Activated T-helper 1 cell treated with anti-CD3 and anti-CD28 coated beads, Interleukin-12 subunit alpha, Interleukin-12 subunit beta, Interleukin-2, Interleukin-4 antibody, amounts not matched to agents 30 ng/mL and 10 ng/mL and 1 ng/mL, durations not matched to agents 14 hours and 24 hours and 36 hours (primary cell): ENCODE results near the gene GPNMB. TPM values are rescaled to one million over a fixed set of nuclear protein-coding genes. Genes with fewer than 3 reads are reported as not detected.
"Not testable (repeated sequence)": the region's sequence is repeated elsewhere in the genome, so short reads cannot be mapped to it uniquely, and the experiment has no call there.

Experiments used
- DNase-seq: peaks from one replicate; pipeline ENCODE4 v3.0.0; 2021; ENCODE audit warnings: low spot score
- H3K27ac Mint-ChIP-seq: one replicate; pipeline ENCODE4 v1.8.0; 2021; ENCODE audit warnings: mild to moderate bottlenecking, mixed read lengths
- H3K27me3 Mint-ChIP-seq: one replicate; pipeline ENCODE4 v1.8.0; 2022; ENCODE audit warnings: mild to moderate bottlenecking, moderate library complexity, mixed read lengths; ENCODE audit not compliant: insufficient read depth
- H3K36me3 Mint-ChIP-seq: one replicate; pipeline ENCODE4 v1.8.0; 2021; ENCODE audit warnings: low read depth, mixed read lengths
- H3K4me1 Mint-ChIP-seq: one replicate; pipeline ENCODE4 v1.8.0; 2021; ENCODE audit warnings: low read depth, mixed read lengths
- H3K4me3 Mint-ChIP-seq: one replicate; pipeline ENCODE4 v1.8.0; 2021; ENCODE audit warnings: mild to moderate bottlenecking, moderate library complexity, mixed read lengths
- H3K9me3 Mint-ChIP-seq: one replicate; pipeline ENCODE4 v1.8.0; 2021; ENCODE audit warnings: mixed read lengths
- intact Hi-C: fragments of 100-400 bp; cut with micrococcal nuclease; formaldehyde crosslinking; loops from one replicate; pipeline ENCODE4 v1.15.1; 2024
- total RNA-seq: library from RNA; stranded (reverse); gene quantifications from 2 replicates; pipeline ENCODE4 v1.2.3, GENCODE V29; 2022

The GPNMB gene
- total RNA-seq, 1 donor from 2014 or later = 1.2 TPM

DNA sequence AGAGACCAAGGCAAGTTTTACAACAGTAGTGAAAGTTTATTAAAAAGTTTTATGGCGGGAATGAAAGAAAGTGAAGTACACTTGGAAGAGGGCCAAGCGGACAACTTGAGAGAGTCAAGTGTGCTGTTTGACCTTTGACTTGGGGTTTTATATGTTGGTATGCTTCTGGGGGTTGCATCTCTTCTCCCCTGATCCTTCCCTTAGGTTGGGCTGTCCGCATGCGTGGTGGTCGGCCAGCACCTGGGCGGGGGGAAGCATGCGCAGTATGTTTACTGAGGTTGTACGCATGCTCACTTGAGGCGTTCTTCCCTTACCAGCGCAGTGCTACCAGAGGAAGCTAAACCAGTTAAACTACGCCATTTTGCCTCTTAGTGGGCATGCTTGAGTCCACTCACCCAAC lies 32.8 kb upstream of the GPNMB start:
- H3K4me3 Mint-ChIP-seq = no peak overlapping the region
- intact Hi-C loops = no loop called here
- no peak for DNase-seq
- no peaks in the 10 kb centered on the region for H3K9me3 Mint-ChIP-seq
- H3K27me3 Mint-ChIP-seq = peaks cover 6% of the 10 kb centered on the region
- H3K4me1 Mint-ChIP-seq = no peaks in the 10 kb centered on the region
- H3K27ac Mint-ChIP-seq = no peak overlapping the region
- H3K36me3 Mint-ChIP-seq = no peaks in the 10 kb centered on the region

DNA sequence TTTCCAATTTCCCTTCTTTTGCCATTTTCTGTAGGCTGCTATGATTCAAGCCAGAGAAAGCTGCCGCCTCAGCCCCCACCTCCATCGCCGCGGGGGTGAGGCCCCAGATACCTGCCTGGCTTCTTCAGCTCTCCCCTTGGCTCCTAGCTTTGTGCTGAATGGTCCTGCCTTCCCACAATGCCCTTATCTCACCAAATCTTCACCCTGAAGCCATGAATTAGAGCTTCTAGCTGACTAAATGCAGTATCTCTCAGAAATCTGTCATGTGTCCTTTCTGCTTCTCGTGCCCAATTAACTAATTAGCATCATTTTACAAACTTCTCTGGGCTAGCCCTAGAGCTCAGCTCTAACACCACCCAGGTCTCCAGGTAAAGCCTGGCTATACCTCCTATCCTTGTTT lies 32.2 kb upstream of the GPNMB start:
- Mint-ChIP-seq H3K27ac (no peak overlapping the region), H3K4me3 (no peak overlapping the region), H3K36me3 (no peaks in the 10 kb centered on the region), H3K9me3 (no peaks in the 10 kb centered on the region), H3K4me1 (no peaks in the 10 kb centered on the region), H3K27me3 (peaks cover 12% of the 10 kb centered on the region)
- intact Hi-C loops = no loop called here
- no peak for DNase-seq

- no peak for DNase-seq
- no peaks in the 10 kb centered on the region for H3K4me1 Mint-ChIP-seq
- no peak overlapping the region for H3K27ac Mint-ChIP-seq
- intact Hi-C loops = no loop called here
- peaks cover 13% of the 10 kb centered on the region for H3K27me3 Mint-ChIP-seq
- no peaks in the 10 kb centered on the region for H3K36me3 Mint-ChIP-seq
- no peaks in the 10 kb centered on the region for H3K9me3 Mint-ChIP-seq
- no peak overlapping the region for H3K4me3 Mint-ChIP-seq
These were observed 31.6 kb upstream of the GPNMB start for GRCh38 chr7:23214938-23215337.

DNA sequence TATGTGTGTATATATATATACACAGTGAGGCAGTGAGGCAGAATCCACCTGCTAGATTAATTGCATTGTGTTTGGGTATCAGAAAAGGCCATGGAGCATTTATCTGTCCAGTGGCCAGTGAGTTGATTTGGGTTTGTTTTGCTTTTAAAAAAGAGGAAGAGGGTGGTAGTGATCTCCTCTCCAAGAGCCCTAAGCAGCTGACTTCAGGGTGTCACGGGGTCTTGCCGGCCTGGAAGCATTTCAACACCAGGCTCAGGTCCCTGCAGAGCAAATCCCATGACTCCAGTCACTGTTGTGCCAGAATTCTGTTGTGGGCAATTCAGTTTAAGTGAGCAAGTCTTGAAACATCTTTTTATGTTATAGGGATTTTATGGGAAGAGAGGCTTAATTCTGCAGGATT lies 30.6 kb upstream of the GPNMB start:
- DNase-seq = no peak
- no peaks in the 10 kb centered on the region for H3K9me3 Mint-ChIP-seq
- H3K27me3 Mint-ChIP-seq = peaks cover 13% of the 10 kb centered on the region
- intact Hi-C loops = no loop called here
- H3K4me1 Mint-ChIP-seq = no peaks in the 10 kb centered on the region
- H3K4me3 Mint-ChIP-seq = no peak overlapping the region
- no peak overlapping the region for H3K27ac Mint-ChIP-seq
- H3K36me3 Mint-ChIP-seq = no peaks in the 10 kb centered on the region

GRCh38 chr7:23218196-23218595 lies 28.4 kb upstream of the GPNMB start:
- intact Hi-C loops = no loop called here
- Mint-ChIP-seq H3K9me3 (no peaks in the 10 kb centered on the region), H3K27ac (no peak overlapping the region), H3K4me1 (no peaks in the 10 kb centered on the region), H3K4me3 (no peak overlapping the region), H3K36me3 (no peaks in the 10 kb centered on the region), H3K27me3 (peaks cover 13% of the 10 kb centered on the region)
- DNase-seq = no peak

- Mint-ChIP-seq H3K27ac (no peak overlapping the region), H3K27me3 (peaks cover 14% of the 10 kb centered on the region), H3K36me3 (no peaks in the 10 kb centered on the region), H3K4me3 (no peak overlapping the region), H3K9me3 (no peaks in the 10 kb centered on the region), H3K4me1 (no peaks in the 10 kb centered on the region)
- DNase-seq = no peak
- intact Hi-C loops = no loop called here
These were observed 25.8 kb upstream of the GPNMB start for GRCh38 chr7:23220690-23221305.

- no peak overlapping the region for H3K27ac Mint-ChIP-seq
- H3K9me3 Mint-ChIP-seq = no peaks in the 10 kb centered on the region
- peaks cover 17% of the 10 kb centered on the region for H3K27me3 Mint-ChIP-seq
- no peaks in the 10 kb centered on the region for H3K4me1 Mint-ChIP-seq
- no peak for DNase-seq
- intact Hi-C loops = no loop called here
- H3K36me3 Mint-ChIP-seq = no peaks in the 10 kb centered on the region
- H3K4me3 Mint-ChIP-seq = no peak overlapping the region
These were observed 24.0 kb upstream of the GPNMB start for GRCh38 chr7:23222439-23223030.

DNA sequence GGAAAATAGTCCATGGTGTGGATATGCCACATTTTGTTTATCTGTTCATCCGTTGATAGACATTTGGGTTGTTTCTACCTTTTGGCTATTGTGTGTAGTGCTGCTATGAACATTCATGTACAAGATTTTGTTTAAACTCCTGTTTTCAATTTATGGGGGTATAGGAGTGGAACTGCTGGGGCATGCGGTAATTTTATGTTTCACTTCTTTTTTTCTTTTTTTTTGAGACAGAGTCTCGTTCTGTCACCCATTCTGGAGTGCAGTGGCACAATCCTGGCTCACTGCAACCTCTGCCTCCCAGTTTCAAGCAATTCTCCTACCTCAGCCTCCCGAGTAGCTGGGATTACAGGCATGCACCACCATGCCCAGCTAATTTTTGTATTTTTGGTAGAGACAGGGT lies 22.2 kb upstream of the GPNMB start:
- H3K4me1 Mint-ChIP-seq, H3K9me3 Mint-ChIP-seq, H3K27ac Mint-ChIP-seq, H3K36me3 Mint-ChIP-seq, DNase-seq, H3K4me3 Mint-ChIP-seq, intact Hi-C loops: not testable (repeated sequence)
- H3K27me3 Mint-ChIP-seq = peaks cover 12% of the 10 kb centered on the region

DNA sequence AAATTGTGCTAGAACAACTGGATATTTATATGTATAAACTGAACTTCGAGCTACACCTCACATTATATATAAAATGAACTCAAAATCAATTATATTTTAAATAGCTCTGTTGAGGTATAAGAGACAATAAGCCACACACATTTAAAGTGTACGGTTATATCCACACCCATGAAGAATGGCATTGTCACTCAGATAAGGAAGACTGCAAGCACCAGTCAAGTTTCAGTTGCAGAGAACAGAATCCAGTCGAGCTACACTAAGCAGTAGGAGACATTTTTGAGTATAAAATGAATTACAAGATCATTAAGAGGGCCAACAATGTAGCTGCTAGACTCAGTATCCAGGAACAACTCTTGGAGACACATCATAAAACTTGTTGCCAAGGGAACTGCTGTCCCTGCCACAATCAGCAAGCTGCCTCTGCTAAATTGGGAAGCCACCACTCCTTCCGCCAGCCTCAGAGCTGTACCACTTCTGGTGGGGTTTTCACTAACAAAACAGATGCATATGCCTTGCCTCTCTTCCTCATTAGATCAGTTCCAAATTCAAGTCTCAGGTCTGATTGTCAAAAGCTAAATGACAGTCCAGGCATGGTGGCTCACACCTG lies 19.6 kb upstream of the GPNMB start:
- DNase-seq = no peak
- Mint-ChIP-seq H3K9me3 (no peaks in the 10 kb centered on the region), H3K27me3 (peaks cover 7% of the 10 kb centered on the region), H3K4me1 (no peaks in the 10 kb centered on the region), H3K36me3 (no peaks in the 10 kb centered on the region), H3K4me3 (no peak overlapping the region), H3K27ac (no peak overlapping the region)
- intact Hi-C loops = no loop called here

- intact Hi-C loops = no loop called here
- Mint-ChIP-seq H3K9me3 (no peaks in the 10 kb centered on the region), H3K27ac (no peak overlapping the region), H3K4me1 (peaks cover under 1% of the 10 kb centered on the region), H3K27me3 (peaks cover 7% of the 10 kb centered on the region), H3K36me3 (no peaks in the 10 kb centered on the region), H3K4me3 (no peak overlapping the region)
- DNase-seq = no peak
These were observed 18.2 kb upstream of the GPNMB start for GRCh38 chr7:23228412-23228811.

- Mint-ChIP-seq H3K4me3 (no peak overlapping the region), H3K27ac (no peak overlapping the region), H3K4me1 (peaks cover 4% of the 10 kb centered on the region), H3K36me3 (no peaks in the 10 kb centered on the region), H3K9me3 (no peaks in the 10 kb centered on the region), H3K27me3 (peaks cover 3% of the 10 kb centered on the region)
- intact Hi-C loops = no loop called here
- no peak for DNase-seq
These were observed 15.9 kb upstream of the GPNMB start for GRCh38 chr7:23230641-23231101.

DNA sequence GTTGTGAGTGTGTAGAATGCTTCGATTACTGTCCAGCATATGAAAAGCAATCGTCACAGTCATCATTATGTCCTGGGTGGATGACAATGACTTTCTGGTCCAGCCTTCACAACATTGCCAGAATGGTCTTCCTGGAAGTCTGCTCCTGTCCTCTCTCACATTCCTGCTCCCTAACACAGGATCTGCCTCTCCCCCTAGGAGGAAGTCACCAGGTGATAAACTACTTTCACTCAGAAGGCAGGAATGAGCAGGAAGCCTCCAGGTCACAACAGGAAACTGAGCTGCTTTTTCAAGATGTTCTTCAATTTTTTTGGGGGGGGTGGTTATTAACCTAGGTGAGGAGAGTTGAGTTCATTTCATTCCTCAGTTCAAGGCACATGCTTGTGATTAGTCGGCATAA lies 13.6 kb upstream of the GPNMB start:
- no peak for DNase-seq
- Mint-ChIP-seq H3K4me3 (no peak overlapping the region), H3K9me3 (no peaks in the 10 kb centered on the region), H3K4me1 (peaks cover 4% of the 10 kb centered on the region), H3K36me3 (no peaks in the 10 kb centered on the region), H3K27ac (no peak overlapping the region), H3K27me3 (no peaks in the 10 kb centered on the region)
- intact Hi-C loops = no loop called here

- intact Hi-C loops = no loop called here
- Mint-ChIP-seq H3K27ac (no peak overlapping the region), H3K4me3 (no peak overlapping the region), H3K36me3 (no peaks in the 10 kb centered on the region), H3K4me1 (peaks cover 4% of the 10 kb centered on the region), H3K9me3 (no peaks in the 10 kb centered on the region), H3K27me3 (no peaks in the 10 kb centered on the region)
- no peak for DNase-seq
These were observed 11.8 kb upstream of the GPNMB start for GRCh38 chr7:23234569-23235296.
